B cell (primary cell): ENCODE results near the gene BOC. TPM values are rescaled to one million over a fixed set of nuclear protein-coding genes. Genes with fewer than 3 reads are reported as not detected.

Experiments used
- ATAC-seq: fragments of 200-7000 bp; cut with Tn5 transposase; one replicate; pipeline ENCODE4 v1.10.0; 2021; ENCODE audit warnings: low read depth, mild to moderate bottlenecking, moderate number of reproducible peaks, moderate library complexity
- CTCF ChIA-PET: fragments of 350-600 bp; sonication (Branson Sonifier 250); formaldehyde crosslinking; loops from one replicate; lab custom pipeline; 2021; ENCODE audit warnings: antibody characterized with exemption, inconsistent platforms; lab: Charles Lee
- POLR2A ChIA-PET: fragments of 350-600 bp; sonication (Branson Sonifier 250); formaldehyde crosslinking; loops from one replicate; lab custom pipeline; 2021; ENCODE audit warnings: antibody characterized with exemption; lab: Charles Lee
- DNase-seq: peaks from one replicate; pipeline ENCODE4 v3.0.0; 2013
- H2AFZ ChIP-seq: 2 replicates; pipeline ENCODE4 v1.6.1; 2012; ENCODE audit warnings: mild to moderate bottlenecking, low read depth, low read length; ENCODE audit not compliant: insufficient read depth, poor library complexity, severe bottlenecking
- H3K27ac ChIP-seq, 2 donors: 1 replicate in 1 of 2; 2 replicates in 1 of 2; pipeline ENCODE4 v1.5.1; 2012 to 2013; ENCODE audit warnings: low read length in 2 of 2, mild to moderate bottlenecking in 2 of 2, moderate library complexity in 1 of 2
- H3K27me3 ChIP-seq, 4 experiments: fragments of 200-600 bp in 1 of 4; sonication (generic) in 1 of 4; replicated peaks in 1 of 4; 1 replicate in 2 of 4; 2 replicates in 2 of 4; pipeline versions ENCODE4 v1.6.1 to v1.7.0; 2013 to 2016; ENCODE audit warnings: low read length in 3 of 4, mild to moderate bottlenecking in 2 of 4, mixed read lengths in 1 of 4, moderate library complexity in 1 of 4; ENCODE audit not compliant: insufficient read depth in 4 of 4, control insufficient read depth in 3 of 4; ENCODE audit errors: control extremely low read depth in 1 of 4
- H3K36me3 ChIP-seq, 2 experiments: replicated peaks in 1 of 2; 1 replicate in 1 of 2; 2 replicates in 1 of 2; pipeline versions ENCODE4 v1.6.1 to v1.7.1; 2013; ENCODE audit warnings: low read length in 1 of 2; ENCODE audit not compliant: insufficient read depth in 2 of 2, control insufficient read depth in 1 of 2; ENCODE audit errors: control extremely low read depth in 1 of 2, extremely low read depth in 1 of 2
- H3K4me1 ChIP-seq, 2 donors: fragments of 200-600 bp in 1 of 2; sonication (generic) in 1 of 2; 1 replicate in 1 of 2; 2 replicates in 1 of 2; pipeline versions ENCODE4 v1.5.1 to v1.6.1; 2013 to 2017; ENCODE audit warnings: low read length in 2 of 2; ENCODE audit not compliant: control insufficient read depth in 2 of 2, insufficient read depth in 2 of 2
- H3K4me2 ChIP-seq: replicated peaks from 2 replicates; pipeline ENCODE3; 2012; ENCODE audit warnings: mild to moderate bottlenecking, low read depth, low read length; ENCODE audit not compliant: poor library complexity, severe bottlenecking
- H3K4me3 ChIP-seq, 5 experiments: fragments of 200-600 bp in 1 of 5; sonication (generic) in 1 of 5; 1 replicate in 3 of 5; 2 replicates in 2 of 5; pipeline versions ENCODE4 v1.5.1 to v1.7.0; 2011 to 2016; ENCODE audit warnings: low read length in 4 of 5, mild to moderate bottlenecking in 4 of 5, low read depth in 2 of 5, control low read depth in 1 of 5, moderate library complexity in 1 of 5; ENCODE audit not compliant: insufficient read depth in 1 of 5; ENCODE audit errors: control extremely low read depth in 1 of 5, extremely low read depth in 1 of 5
- H3K79me2 ChIP-seq: fragments of 200-600 bp; sonication (generic); one replicate; pipeline ENCODE4 v1.6.0; 2016; ENCODE audit warnings: low read length; ENCODE audit not compliant: control insufficient read depth, insufficient read depth
- H3K9ac ChIP-seq: fragments of 200-600 bp; sonication (generic); 2 replicates; pipeline ENCODE4 v1.6.1; 2017; ENCODE audit warnings: mild to moderate bottlenecking, low read length, moderate library complexity
- H3K9me3 ChIP-seq, 3 donors: one replicate each; pipeline versions ENCODE4 v1.6.1 to v1.7.1; 2013; ENCODE audit warnings: low read length in 2 of 3; ENCODE audit not compliant: control insufficient read depth in 2 of 3, insufficient read depth in 1 of 3; ENCODE audit errors: control extremely low read depth in 1 of 3
- H4K20me1 ChIP-seq: 2 replicates; pipeline ENCODE4 v1.6.0; 2012; ENCODE audit warnings: mild to moderate bottlenecking, low read length; ENCODE audit not compliant: insufficient read depth, control insufficient read depth, poor library complexity, severe bottlenecking
- H3K27ac Mint-ChIP-seq: one replicate; pipeline ENCODE4 v1.8.0; 2021; ENCODE audit warnings: mixed read lengths
- H3K27me3 Mint-ChIP-seq: one replicate; pipeline ENCODE4 v1.8.0; 2021; ENCODE audit warnings: mixed read lengths
- H3K4me1 Mint-ChIP-seq: one replicate; pipeline ENCODE4 v1.8.0; 2021; ENCODE audit warnings: mixed read lengths
- H3K4me3 Mint-ChIP-seq: one replicate; pipeline ENCODE4 v1.8.0; 2021; ENCODE audit warnings: mixed read lengths
- H3K9me3 Mint-ChIP-seq: one replicate; pipeline ENCODE4 v1.8.0; 2022; ENCODE audit warnings: mixed read lengths; ENCODE audit not compliant: insufficient read depth
- CTCF ChIP-seq: fragments of 200-600 bp; IDR thresholded peaks from one replicate; pipeline ENCODE4 v1.8.0; 2022; ENCODE audit warnings: antibody characterized with exemption, mild to moderate bottlenecking
- EZH2 ChIP-seq: IDR thresholded peaks from 2 replicates; pipeline ENCODE4 v1.6.1; 2012; ENCODE audit warnings: borderline replicate concordance, low read depth, mild to moderate bottlenecking, moderate library complexity, low read length; ENCODE audit not compliant: insufficient read depth, poor library complexity, severe bottlenecking
- WGBS: methylation state at CpG from one replicate; pipeline ENCODE4 v1.1.5; 2013; ENCODE audit warnings: missing lambda C conversion rate; ENCODE audit not compliant: insufficient coverage; 5-methylcytosine and 5-hydroxymethylcytosine counted together
- intact Hi-C: fragments of 100-400 bp; cut with micrococcal nuclease; formaldehyde crosslinking; loops from one replicate; pipeline ENCODE4 v1.10.0; 2022
- polyA plus RNA-seq: library from polyadenylated mRNA; depleted of rRNA; stranded (reverse); fragments of >200 nt; gene quantifications from 2 replicates; pipeline ENCODE4 v1.2.3, GENCODE V29; 2012
- total RNA-seq, 2 donors: library from RNA; stranded (reverse); fragments of 120-200 nt in 1 of 2; gene quantifications; 1 replicate in 1 of 2; 2 replicates in 1 of 2; pipeline versions ENCODE4 v1.2.3 to v1.2.4, GENCODE V29; 2013 to 2022

The BOC gene
- total and polyA plus RNA-seq, 2 donors (not counting 1 experiment from before 2014, with no cell fraction given): 0.12 to 2.0 TPM

- ATAC-seq: no peak
These were observed 85.9 kb downstream of the BOC start for GRCh38 chr3:113297287-113297686.

GRCh38 chr3:113297841-113298240, 86.5 kb downstream of the BOC start:
- no peak overlapping the region for H3K27ac Mint-ChIP-seq
- POLR2A ChIA-PET: no interaction called here

More at GRCh38 chr3:113297287-113297686, 85.9 kb downstream of the BOC start:
- Mint-ChIP-seq H3K4me1 (no peaks in the 10 kb centered on the region), H3K27me3 (no peaks in the 10 kb centered on the region), H3K9me3 (no peaks in the 10 kb centered on the region), H3K4me3 (no peak overlapping the region), H3K27ac (no peak overlapping the region)
- Histone ChIP-seq H3K36me3 (no peaks in the 10 kb centered on the region), H3K79me2 (no peaks in the 10 kb centered on the region), H4K20me1 (no peaks in the 10 kb centered on the region), H3K4me3 (no peak overlapping the region), H3K27me3 (no peaks in the 10 kb centered on the region), H3K4me1 (no peaks in the 10 kb centered on the region), H2AFZ (no peak overlapping the region), H3K9me3 (no peaks in the 10 kb centered on the region), H3K9ac (no peak overlapping the region), H3K4me2 (no peak overlapping the region), H3K27ac (no peak overlapping the region)
- TF ChIP-seq EZH2 (no peak), CTCF (no peak)
- ChIA-PET CTCF (no interaction called here), POLR2A (no interaction called here)
- WGBS: 95% methylated on average over 2 of the region's 2 CpGs
- no peak for DNase-seq
- intact Hi-C loops: no loop called here

More at GRCh38 chr3:113297841-113298240, 86.5 kb downstream of the BOC start:
- H3K36me3 ChIP-seq: no peaks in the 10 kb centered on the region
- TF ChIP-seq CTCF: no peak
- TF ChIP-seq EZH2: no peak
- 100% methylated on average over 4 of the region's 4 CpGs for WGBS
- H3K4me2 ChIP-seq: no peak overlapping the region
- intact Hi-C loops: no loop called here
- H3K4me1 Mint-ChIP-seq: no peaks in the 10 kb centered on the region
- no peak for ATAC-seq
- no peak overlapping the region for H3K4me3 ChIP-seq
- DNase-seq: no peak
- no peaks in the 10 kb centered on the region for H3K9me3 ChIP-seq
- H3K4me3 Mint-ChIP-seq: no peak overlapping the region
- H3K9me3 Mint-ChIP-seq: no peaks in the 10 kb centered on the region
- H3K9ac ChIP-seq: no peak overlapping the region
- no peaks in the 10 kb centered on the region for H3K79me2 ChIP-seq
- CTCF ChIA-PET: interaction anchor here (4.0 kb wide), 1 partner anchor 9 kb away, joined by 28 read pairs; no protein-coding TSS in a partner anchor
- no peaks in the 10 kb centered on the region for H3K27me3 ChIP-seq
- no peaks in the 10 kb centered on the region for H3K27me3 Mint-ChIP-seq
- no peaks in the 10 kb centered on the region for H4K20me1 ChIP-seq
- H2AFZ ChIP-seq: no peak overlapping the region
- H3K27ac ChIP-seq: no peak overlapping the region
- no peaks in the 10 kb centered on the region for H3K4me1 ChIP-seq
